H1 (cell line): ENCODE measurements around the gene HEATR1. TPM values are rescaled to one million over a fixed set of nuclear protein-coding genes. Genes with fewer than 3 reads are reported as not detected.

Experiments used
- FOSL1 ChIP-seq: IDR thresholded peaks from 2 replicates; pipeline ENCODE4 v1.6.1; 2011; ENCODE audit warnings: mild to moderate bottlenecking, low read depth, low read length, moderate library complexity; ENCODE audit not compliant: insufficient read depth
- RBBP5 ChIP-seq: IDR thresholded peaks from 2 replicates; pipeline ENCODE4 v1.7.1; 2012; ENCODE audit warnings: low read depth, mild to moderate bottlenecking, inconsistent platforms, low read length, moderate library complexity, borderline replicate concordance
- RXRA ChIP-seq: IDR thresholded peaks from 2 replicates; pipeline ENCODE4 v1.6.1; 2011; ENCODE audit warnings: low read depth, mild to moderate bottlenecking, low read length, moderate library complexity; ENCODE audit not compliant: insufficient read depth
- TBP ChIP-seq: IDR thresholded peaks from 2 replicates; pipeline ENCODE4 v1.6.1; 2011; ENCODE audit warnings: low read depth, low read length, improper control_type of control experiment
- polyA plus RNA-seq, 7 experiments: library from polyadenylated mRNA; depleted of rRNA in 3 of 7; stranded (reverse) in 5 of 7; unstranded in 2 of 7; fragments of >200 nt in 5 of 7; fragments of 200-250 nt in 2 of 7; gene quantifications; 1 replicate in 5 of 7; 2 replicates in 1 of 7; 4 replicates in 1 of 7; pipeline versions ENCODE4 v1.2.1 to v1.2.3, GENCODE V29; 2011 to 2013; ENCODE audit warnings: missing spikeins in 2 of 7, mixed read lengths in 2 of 7
- total RNA-seq: library from RNA; stranded (reverse); fragmentation: NEBNext Ultra II Directional; extraction: Animal tissue kit (Norgen Biotek cat#: 25700); gene quantifications from 2 replicates; pipeline ENCODE4 v1.2.1, GENCODE V29; 2021
- TF ChIP-seq, protein P1 (sequence below): IDR thresholded peaks from 2 replicates; pipeline ENCODE4 v1.6.1; 2012; ENCODE audit warnings: low read length, inconsistent platforms

The HEATR1 gene
- total and polyA plus RNA-seq, 2 of the 8 experiments (the other 6 are each of a cell fraction or from before 2014, with no cell fraction given): 13.0 to 95.8 TPM

DNA sequence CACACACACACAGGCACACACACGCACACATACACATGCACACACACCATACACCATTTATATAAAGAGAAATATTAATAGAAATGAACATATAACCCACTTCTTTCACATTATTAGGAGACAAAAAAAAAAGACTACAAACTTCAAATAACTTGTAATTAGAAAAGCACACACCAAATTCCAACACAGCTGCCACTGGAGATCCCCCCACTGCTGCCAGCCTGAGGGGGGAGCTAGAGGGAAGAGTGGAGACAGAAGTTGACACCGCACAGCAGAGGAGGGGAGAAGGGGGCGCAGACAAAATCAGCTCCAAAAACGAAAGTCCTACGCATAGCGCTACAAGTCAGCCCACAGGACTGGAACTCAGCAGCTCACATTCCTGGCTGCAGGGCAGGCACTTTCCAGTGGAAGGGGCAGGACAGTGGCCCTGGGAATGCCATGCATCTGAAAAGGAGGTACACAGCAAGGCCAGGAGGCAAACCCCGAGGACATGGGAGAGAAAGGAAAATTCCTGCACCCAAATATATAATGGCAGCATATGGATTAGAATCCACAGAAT lies 44.0 kb downstream of the HEATR1 start (continued):
- TF ChIP-seq RBBP5 (no peak), RXRA (no peak), TBP (no peak), FOSL1 (no peak)
- TF ChIP-seq, protein P1, sequence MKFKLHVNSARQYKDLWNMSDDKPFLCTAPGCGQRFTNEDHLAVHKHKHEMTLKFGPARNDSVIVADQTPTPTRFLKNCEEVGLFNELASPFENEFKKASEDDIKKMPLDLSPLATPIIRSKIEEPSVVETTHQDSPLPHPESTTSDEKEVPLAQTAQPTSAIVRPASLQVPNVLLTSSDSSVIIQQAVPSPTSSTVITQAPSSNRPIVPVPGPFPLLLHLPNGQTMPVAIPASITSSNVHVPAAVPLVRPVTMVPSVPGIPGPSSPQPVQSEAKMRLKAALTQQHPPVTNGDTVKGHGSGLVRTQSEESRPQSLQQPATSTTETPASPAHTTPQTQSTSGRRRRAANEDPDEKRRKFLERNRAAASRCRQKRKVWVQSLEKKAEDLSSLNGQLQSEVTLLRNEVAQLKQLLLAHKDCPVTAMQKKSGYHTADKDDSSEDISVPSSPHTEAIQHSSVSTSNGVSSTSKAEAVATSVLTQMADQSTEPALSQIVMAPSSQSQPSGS: no peak
- TF ChIP-seq, all 59 proteins: peak for 2
